Neural cell (in vitro differentiated cells): Measurements from ENCODE around the gene STK38L. TPM values are rescaled to one million over a fixed set of nuclear protein-coding genes. Genes with fewer than 3 reads are reported as not detected.

Source experiments
- H2AFZ ChIP-seq: fragments of 200-600, 300-800 bp; sonication (generic), shearing (Covaris generic); 2 replicates; pipeline ENCODE4 v1.6.0; 2014; ENCODE audit warnings: low read depth, mild to moderate bottlenecking, antibody characterized with exemption, low read length, moderate library complexity
- H3F3A ChIP-seq: fragments of 200-600 bp; shearing (Covaris generic); 2 replicates; pipeline ENCODE4 v1.6.1; 2016; ENCODE audit warnings: mild to moderate bottlenecking, moderate library complexity, mixed read lengths, antibody characterized with exemption, low read length; ENCODE audit not compliant: insufficient read depth, poor library complexity, severe bottlenecking
- H3K27ac ChIP-seq: fragments of 200-600, 300-800 bp; sonication (generic), shearing (Covaris generic); 2 replicates; pipeline ENCODE4 v1.5.1; 2014; ENCODE audit warnings: mild to moderate bottlenecking, low read length, moderate library complexity
- H3K27me3 ChIP-seq: fragments of 300-800, 200-600 bp; sonication (generic), shearing (Covaris generic); 2 replicates; pipeline ENCODE4 v1.6.0; 2014; ENCODE audit warnings: mild to moderate bottlenecking, low read depth, low read length, moderate library complexity; ENCODE audit not compliant: insufficient read depth
- H3K36me3 ChIP-seq: fragments of 300-800, 200-600 bp; sonication (generic), shearing (Covaris generic); 2 replicates; pipeline ENCODE4 v1.5.1; 2014; ENCODE audit warnings: mild to moderate bottlenecking, antibody characterized with exemption, low read length, moderate library complexity; ENCODE audit not compliant: insufficient read depth
- H3K4me2 ChIP-seq: fragments of 300-800, 200-600 bp; sonication (generic), shearing (Covaris generic); 2 replicates; pipeline ENCODE4 v1.6.0; 2014; ENCODE audit warnings: mild to moderate bottlenecking, low read length
- H3K4me3 ChIP-seq: fragments of 300-800, 200-600 bp; sonication (generic), shearing (Covaris generic); 2 replicates; pipeline ENCODE4 v1.5.1; 2014; ENCODE audit warnings: mild to moderate bottlenecking, low read length, moderate library complexity
- H3K79me2 ChIP-seq: fragments of 200-600 bp; shearing (Covaris generic); replicated peaks from 2 replicates; pipeline ENCODE4 v1.6.0; 2014; ENCODE audit warnings: mild to moderate bottlenecking, low read length, moderate library complexity; ENCODE audit not compliant: insufficient read depth
- H3K9ac ChIP-seq: fragments of 300-800, 200-600 bp; sonication (generic), shearing (Covaris generic); 2 replicates; pipeline ENCODE4 v1.6.1; 2016; ENCODE audit warnings: mild to moderate bottlenecking, low read length, mixed read lengths
- H3K9me2 ChIP-seq: fragments of 200-600 bp; shearing (Covaris generic); 2 replicates; pipeline ENCODE4 v1.6.1; 2016; ENCODE audit warnings: mild to moderate bottlenecking, low read length, mixed read lengths; ENCODE audit not compliant: insufficient read depth
- H3K9me3 ChIP-seq: fragments of 200-600, 300-800 bp; sonication (generic), shearing (Covaris generic); 2 replicates; pipeline ENCODE4 v1.6.1; 2016; ENCODE audit warnings: mild to moderate bottlenecking, mixed run types, low read length, moderate library complexity, mixed read lengths
- H4K20me1 ChIP-seq: fragments of 200-600 bp; shearing (Covaris generic); 2 replicates; pipeline ENCODE4 v1.6.1; 2016; ENCODE audit warnings: mild to moderate bottlenecking, mixed run types; ENCODE audit not compliant: insufficient read depth
- EZH2 ChIP-seq: fragments of 200-600, 300-800 bp; shearing (Covaris generic), sonication (generic); IDR thresholded peaks from 2 replicates; pipeline ENCODE4 v1.6.1; 2014; ENCODE audit warnings: antibody characterized with exemption, low read length, borderline replicate concordance, mild to moderate bottlenecking; ENCODE audit not compliant: insufficient read depth, poor library complexity, severe bottlenecking
- MXI1 ChIP-seq: fragments of 450-650 bp; conservative IDR thresholded peaks from 2 replicates; pipeline ENCODE4 v1.6.1; 2014; ENCODE audit warnings: antibody characterized with exemption, mild to moderate bottlenecking; ENCODE audit not compliant: poor library complexity, severe bottlenecking
- POLR2AphosphoS5 ChIP-seq: IDR thresholded peaks from 2 replicates; pipeline ENCODE4 v1.6.1; 2012
- RAD21 ChIP-seq: fragments of 450-650 bp; conservative IDR thresholded peaks from 2 replicates; pipeline ENCODE4 v1.6.1; 2014; ENCODE audit warnings: antibody characterized with exemption, mild to moderate bottlenecking, moderate library complexity
- SMC3 ChIP-seq: fragments of 450-650 bp; conservative IDR thresholded peaks from 2 replicates; pipeline ENCODE4 v1.6.1; 2014; ENCODE audit warnings: antibody characterized with exemption, mild to moderate bottlenecking, moderate library complexity; ENCODE audit not compliant: poor library complexity
- TAF1 ChIP-seq: IDR thresholded peaks from 2 replicates; pipeline ENCODE4 v1.6.1; 2012; ENCODE audit warnings: low read depth
- polyA plus RNA-seq: library from polyadenylated mRNA; depleted of rRNA; stranded (reverse); fragments of >200 nt; gene quantifications from 2 replicates; pipeline ENCODE4 v1.2.3, GENCODE V29; 2014
- TF ChIP-seq, protein P1 (sequence below): IDR thresholded peaks from 2 replicates; pipeline ENCODE4 v1.6.1; 2012; ENCODE audit warnings: borderline replicate concordance
- TF ChIP-seq, protein P2 (sequence below): fragments of 450-650 bp; IDR thresholded peaks from 2 replicates; pipeline ENCODE4 v1.5.1; 2014; ENCODE audit warnings: antibody characterized with exemption, mild to moderate bottlenecking, moderate library complexity; ENCODE audit not compliant: poor library complexity, severe bottlenecking

The STK38L gene
- polyA plus RNA-seq, 1 donor from 2014 or later: 31.5 TPM

DNA sequence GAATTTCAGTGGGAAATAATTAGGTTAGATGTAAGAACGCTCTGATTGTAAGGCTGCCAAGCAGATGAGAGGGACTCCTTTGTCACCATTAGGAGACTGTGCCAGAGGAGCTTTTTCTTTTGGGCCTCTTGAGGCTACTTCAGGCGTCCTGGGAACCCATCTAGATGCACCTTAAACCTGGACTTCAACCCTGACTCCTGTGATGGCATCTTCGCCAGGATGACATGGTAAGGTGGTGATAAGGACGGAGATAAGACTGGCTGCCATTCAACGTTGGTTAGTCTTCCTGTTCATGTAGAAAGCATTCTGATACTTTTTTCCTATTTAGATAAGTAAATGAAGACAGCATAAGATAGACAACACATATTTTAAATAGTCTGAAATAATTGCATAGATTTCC is 36.3 kb downstream of the STK38L start:
- Histone ChIP-seq H3K9ac (no peak overlapping the region), H3K27me3 (no peaks in the 10 kb centered on the region), H3K27ac (no peak overlapping the region), H3K9me2 (no peaks in the 10 kb centered on the region), H3F3A (no peaks in the 10 kb centered on the region), H3K79me2 (no peaks in the 10 kb centered on the region), H3K9me3 (no peaks in the 10 kb centered on the region), H3K4me2 (no peak overlapping the region), H2AFZ (no peak overlapping the region), H3K36me3 (no peaks in the 10 kb centered on the region), H4K20me1 (no peaks in the 10 kb centered on the region), H3K4me3 (no peak overlapping the region)
- no peak for TF ChIP-seq MXI1
- TF ChIP-seq, protein P1, sequence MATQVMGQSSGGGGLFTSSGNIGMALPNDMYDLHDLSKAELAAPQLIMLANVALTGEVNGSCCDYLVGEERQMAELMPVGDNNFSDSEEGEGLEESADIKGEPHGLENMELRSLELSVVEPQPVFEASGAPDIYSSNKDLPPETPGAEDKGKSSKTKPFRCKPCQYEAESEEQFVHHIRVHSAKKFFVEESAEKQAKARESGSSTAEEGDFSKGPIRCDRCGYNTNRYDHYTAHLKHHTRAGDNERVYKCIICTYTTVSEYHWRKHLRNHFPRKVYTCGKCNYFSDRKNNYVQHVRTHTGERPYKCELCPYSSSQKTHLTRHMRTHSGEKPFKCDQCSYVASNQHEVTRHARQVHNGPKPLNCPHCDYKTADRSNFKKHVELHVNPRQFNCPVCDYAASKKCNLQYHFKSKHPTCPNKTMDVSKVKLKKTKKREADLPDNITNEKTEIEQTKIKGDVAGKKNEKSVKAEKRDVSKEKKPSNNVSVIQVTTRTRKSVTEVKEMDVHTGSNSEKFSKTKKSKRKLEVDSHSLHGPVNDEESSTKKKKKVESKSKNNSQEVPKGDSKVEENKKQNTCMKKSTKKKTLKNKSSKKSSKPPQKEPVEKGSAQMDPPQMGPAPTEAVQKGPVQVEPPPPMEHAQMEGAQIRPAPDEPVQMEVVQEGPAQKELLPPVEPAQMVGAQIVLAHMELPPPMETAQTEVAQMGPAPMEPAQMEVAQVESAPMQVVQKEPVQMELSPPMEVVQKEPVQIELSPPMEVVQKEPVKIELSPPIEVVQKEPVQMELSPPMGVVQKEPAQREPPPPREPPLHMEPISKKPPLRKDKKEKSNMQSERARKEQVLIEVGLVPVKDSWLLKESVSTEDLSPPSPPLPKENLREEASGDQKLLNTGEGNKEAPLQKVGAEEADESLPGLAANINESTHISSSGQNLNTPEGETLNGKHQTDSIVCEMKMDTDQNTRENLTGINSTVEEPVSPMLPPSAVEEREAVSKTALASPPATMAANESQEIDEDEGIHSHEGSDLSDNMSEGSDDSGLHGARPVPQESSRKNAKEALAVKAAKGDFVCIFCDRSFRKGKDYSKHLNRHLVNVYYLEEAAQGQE: no peak

DNA sequence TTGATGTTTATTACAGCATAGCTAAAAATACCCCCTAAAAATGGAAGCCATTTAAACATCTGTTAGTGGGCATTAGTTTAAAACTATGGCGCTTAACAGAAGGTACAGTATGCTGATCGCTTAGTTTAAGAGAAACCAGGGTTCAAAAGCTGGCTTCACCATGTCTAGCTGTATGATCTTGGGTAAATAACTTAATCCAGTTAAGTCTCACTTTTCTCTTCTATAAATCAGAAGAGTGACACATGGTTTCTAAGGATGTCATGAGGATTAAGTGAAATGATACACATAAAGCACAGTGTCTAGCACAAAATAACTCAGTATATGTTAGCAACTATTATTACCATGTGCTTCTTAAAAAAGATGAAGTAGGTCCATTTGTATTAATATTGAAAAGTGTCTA is 38.7 kb downstream of the STK38L start:
- no peaks in the 10 kb centered on the region for H3K9me2 ChIP-seq
- H3K27me3 ChIP-seq: no peaks in the 10 kb centered on the region
- no peak overlapping the region for H3K4me2 ChIP-seq
- no peak overlapping the region for H3K27ac ChIP-seq
- no peaks in the 10 kb centered on the region for H3F3A ChIP-seq
- H3K4me3 ChIP-seq: no peak overlapping the region
- TF ChIP-seq EZH2 (no peak), POLR2AphosphoS5 (no peak), MXI1 (no peak), RAD21 (no peak), TAF1 (no peak), SMC3 (no peak)
- TF ChIP-seq, protein P2, sequence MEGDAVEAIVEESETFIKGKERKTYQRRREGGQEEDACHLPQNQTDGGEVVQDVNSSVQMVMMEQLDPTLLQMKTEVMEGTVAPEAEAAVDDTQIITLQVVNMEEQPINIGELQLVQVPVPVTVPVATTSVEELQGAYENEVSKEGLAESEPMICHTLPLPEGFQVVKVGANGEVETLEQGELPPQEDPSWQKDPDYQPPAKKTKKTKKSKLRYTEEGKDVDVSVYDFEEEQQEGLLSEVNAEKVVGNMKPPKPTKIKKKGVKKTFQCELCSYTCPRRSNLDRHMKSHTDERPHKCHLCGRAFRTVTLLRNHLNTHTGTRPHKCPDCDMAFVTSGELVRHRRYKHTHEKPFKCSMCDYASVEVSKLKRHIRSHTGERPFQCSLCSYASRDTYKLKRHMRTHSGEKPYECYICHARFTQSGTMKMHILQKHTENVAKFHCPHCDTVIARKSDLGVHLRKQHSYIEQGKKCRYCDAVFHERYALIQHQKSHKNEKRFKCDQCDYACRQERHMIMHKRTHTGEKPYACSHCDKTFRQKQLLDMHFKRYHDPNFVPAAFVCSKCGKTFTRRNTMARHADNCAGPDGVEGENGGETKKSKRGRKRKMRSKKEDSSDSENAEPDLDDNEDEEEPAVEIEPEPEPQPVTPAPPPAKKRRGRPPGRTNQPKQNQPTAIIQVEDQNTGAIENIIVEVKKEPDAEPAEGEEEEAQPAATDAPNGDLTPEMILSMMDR: no peak
- TF ChIP-seq, protein P1: no peak
- H2AFZ ChIP-seq: no peak overlapping the region
- no peaks in the 10 kb centered on the region for H3K79me2 ChIP-seq
- H3K36me3 ChIP-seq: no peaks in the 10 kb centered on the region
- H3K9me3 ChIP-seq: no peaks in the 10 kb centered on the region
- H4K20me1 ChIP-seq: no peaks in the 10 kb centered on the region
- no peak overlapping the region for H3K9ac ChIP-seq
